WTC11 (cell line): ENCODE results near the gene NOS1. TPM values are rescaled to one million over a fixed set of nuclear protein-coding genes. Genes with fewer than 3 reads are reported as not detected.
A peak's percentile ranks its signal among the peaks of the same experiment; 100 is the strongest.

Experiments used
- ATAC-seq: fragments of 200-7000 bp; cut with Tn5 transposase; 2 replicates; pipeline ENCODE4 v1.10.0; 2021; ENCODE audit warnings: mild to moderate bottlenecking, moderate library complexity
- CTCF ChIA-PET: fragments of 300-600 bp; sonication (Branson Sonifier 250); formaldehyde crosslinking; loops from one replicate; lab custom pipeline; 2021; ENCODE audit warnings: antibody characterized with exemption; lab: Charles Lee
- POLR2A ChIA-PET: fragments of 350-600 bp; sonication (Branson Sonifier 250); formaldehyde crosslinking; loops from one replicate; lab custom pipeline; 2021; ENCODE audit warnings: antibody characterized with exemption; lab: Charles Lee
- DNase-seq: peaks from one replicate; pipeline ENCODE4 v3.0.0; 2021; ENCODE audit warnings: low spot score
- H3K27ac Mint-ChIP-seq: 2 replicates; pipeline ENCODE4 v1.8.0; 2021; ENCODE audit warnings: mixed read lengths
- H3K27me3 Mint-ChIP-seq: 2 replicates; pipeline ENCODE4 v1.8.0; 2021; ENCODE audit warnings: low read depth, mild to moderate bottlenecking, moderate library complexity, mixed read lengths
- H3K36me3 Mint-ChIP-seq: 2 replicates; pipeline ENCODE4 v1.8.0; 2021; ENCODE audit warnings: mixed read lengths
- H3K4me1 Mint-ChIP-seq: 2 replicates; pipeline ENCODE4 v1.8.0; 2022; ENCODE audit warnings: mixed read lengths
- H3K4me3 Mint-ChIP-seq: 2 replicates; pipeline ENCODE4 v1.8.0; 2021; ENCODE audit warnings: mild to moderate bottlenecking, moderate library complexity, mixed read lengths
- H3K9me3 Mint-ChIP-seq: 2 replicates; pipeline ENCODE4 v1.8.0; 2021; ENCODE audit warnings: mixed read lengths
- ARID4B ChIP-seq: sonication (generic); formaldehyde crosslinking; IDR thresholded peaks from 2 replicates; pipeline ENCODE4 v1.8.0; 2023; ENCODE audit warnings: missing genetic modification reagents, mild to moderate bottlenecking, borderline replicate concordance
- CREB1 ChIP-seq: sonication (generic); formaldehyde crosslinking; IDR thresholded peaks from 2 replicates; pipeline ENCODE4 v1.8.0; 2023; ENCODE audit warnings: mild to moderate bottlenecking, missing genetic modification reagents
- CTCF ChIP-seq: fragments of 200-600 bp; IDR thresholded peaks from 2 replicates; pipeline ENCODE4 v1.8.0; 2022; ENCODE audit warnings: antibody characterized with exemption
- E2F4 ChIP-seq: sonication (generic); formaldehyde crosslinking; IDR thresholded peaks from 2 replicates; pipeline ENCODE4 v1.8.1; 2022; ENCODE audit warnings: low read depth, mild to moderate bottlenecking, moderate library complexity, missing genetic modification reagents, borderline replicate concordance
- E2F5 ChIP-seq: sonication (generic); formaldehyde crosslinking; IDR thresholded peaks from 2 replicates; pipeline ENCODE4 v1.8.1; 2022; ENCODE audit warnings: mild to moderate bottlenecking, moderate library complexity, missing genetic modification reagents
- FOXJ3 ChIP-seq: sonication (generic); formaldehyde crosslinking; IDR thresholded peaks from 2 replicates; pipeline ENCODE4 v1.9.0; 2021; ENCODE audit warnings: missing genetic modification reagents, mild to moderate bottlenecking, borderline replicate concordance
- HMGXB4 ChIP-seq: sonication (generic); formaldehyde crosslinking; IDR thresholded peaks from 2 replicates; pipeline ENCODE4 v1.8.1; 2023; ENCODE audit warnings: mild to moderate bottlenecking, moderate library complexity, missing genetic modification reagents
- OVOL2 ChIP-seq: fragments of 250-450 bp; sonication (Bioruptor Pico); IDR thresholded peaks from 2 replicates; pipeline ENCODE4 v1.9.0; 2021; ENCODE audit warnings: mild to moderate bottlenecking, borderline replicate concordance
- SOX15 ChIP-seq: fragments of 250-450 bp; sonication (Bioruptor Pico); IDR thresholded peaks from 2 replicates; pipeline ENCODE4 v1.9.0; 2021; ENCODE audit warnings: mild to moderate bottlenecking
- TEAD4 ChIP-seq: sonication (generic); formaldehyde crosslinking; IDR thresholded peaks from 2 replicates; pipeline ENCODE4 v1.8.0; 2022; ENCODE audit warnings: mild to moderate bottlenecking, missing genetic modification reagents
- USF2 ChIP-seq: sonication (generic); formaldehyde crosslinking; IDR thresholded peaks from 2 replicates; pipeline ENCODE4 v1.8.1; 2023; ENCODE audit warnings: mild to moderate bottlenecking, missing genetic modification reagents, moderate library complexity
- ZNF396 ChIP-seq: fragments of 250-450 bp; sonication (Bioruptor Pico); IDR thresholded peaks from 2 replicates; pipeline ENCODE4 v1.8.0; 2021; ENCODE audit warnings: mild to moderate bottlenecking, moderate library complexity, borderline replicate concordance
- ZNF425 ChIP-seq: fragments of 250-450 bp; sonication (Bioruptor Pico); conservative IDR thresholded peaks from 2 replicates; pipeline ENCODE4 v1.9.0; 2021; ENCODE audit warnings: mild to moderate bottlenecking
- ZNF512 ChIP-seq: sonication (generic); formaldehyde crosslinking; IDR thresholded peaks from 2 replicates; pipeline ENCODE4 v1.8.1; 2022; ENCODE audit warnings: missing genetic modification reagents, borderline replicate concordance
- ZSCAN18 ChIP-seq: fragments of 250-450 bp; sonication (Bioruptor Pico); IDR thresholded peaks from 2 replicates; pipeline ENCODE4 v2.1.2; 2022; ENCODE audit warnings: mild to moderate bottlenecking, moderate library complexity
- total RNA-seq: library from RNA; stranded (reverse); gene quantifications from 3 replicates; pipeline ENCODE4 v1.2.3, GENCODE V29; 2021

The NOS1 gene
- total RNA-seq, 1 experiment from 2014 or later = 4.5 TPM

- no peak for TF ChIP-seq USF2 (CRISPR knock-in tag)
- no peak for TF ChIP-seq HMGXB4
- TF ChIP-seq FOXJ3 = no peak
- no peak for TF ChIP-seq CREB1 (CRISPR knock-in tag)
- no peak for TF ChIP-seq ARID4B (CRISPR knock-in tag)
- no peak for TF ChIP-seq TEAD4 (CRISPR knock-in tag)
- TF ChIP-seq ZNF425 = no peak
- no peak for TF ChIP-seq ZNF396 (CRISPR knock-in tag)
Observed at GRCh38 chr12:117236456-117237001, 124.9 kb downstream of the NOS1 start (continued).

GRCh38 chr12:117235261-117235660, 126.2 kb downstream of the NOS1 start:
- DNase-seq = peak; percentile 22
- Mint-ChIP-seq H3K4me1 (peaks cover 24% of the 10 kb centered on the region), H3K27ac (peak overlapping the region; percentile 46; the same call in 1 of the 2 replicates), H3K36me3 (no peaks in the 10 kb centered on the region), H3K9me3 (no peaks in the 10 kb centered on the region), H3K27me3 (no peaks in the 10 kb centered on the region), H3K4me3 (no peak overlapping the region)
- ATAC-seq = 0 out of 2 replicates have a peak, but pooled peaks have one; percentile 17
- ChIA-PET POLR2A (no interaction called here), CTCF (interaction anchor here (0.6 to 4.5 kb wide), 16 partner anchors 10 to 640 kb away, joined by 3 to 39 read pairs (median 6); no protein-coding TSS in a partner anchor)
- TF ChIP-seq E2F5 (no peak), E2F4 (no peak), CTCF (no peak), ZNF512 (CRISPR knock-in tag) (no peak), OVOL2 (no peak), ZSCAN18 (no peak), SOX15 (no peak), TEAD4 (CRISPR knock-in tag) (no peak)
